Skeletal muscle satellite cell (primary cell): ENCODE data around the gene RELA.

Experiments used
- H3K27me3 ChIP-seq: 2 replicates; pipeline ENCODE4 v1.7.0; 2013; ENCODE audit warnings: low read length; ENCODE audit not compliant: control insufficient read depth, insufficient read depth
- H3K36me3 ChIP-seq: 2 replicates; pipeline ENCODE4 v1.7.0; 2013; ENCODE audit warnings: mild to moderate bottlenecking, control low read depth, low read length; ENCODE audit not compliant: insufficient read depth
- H3K4me1 ChIP-seq: 2 replicates; pipeline ENCODE4 v1.7.0; 2013; ENCODE audit warnings: low read length; ENCODE audit not compliant: control insufficient read depth, insufficient read depth
- H3K4me2 ChIP-seq: 2 replicates; pipeline ENCODE4 v1.7.0; 2013; ENCODE audit warnings: mild to moderate bottlenecking, low read length
- H3K4me3 ChIP-seq: 2 replicates; pipeline ENCODE4 v1.7.0; 2013; ENCODE audit warnings: low read length
- H3K9ac ChIP-seq: 2 replicates; pipeline ENCODE4 v1.7.0; 2013; ENCODE audit warnings: mild to moderate bottlenecking, low read depth, low read length, moderate library complexity
- H3K9me3 ChIP-seq: replicated peaks from 2 replicates; pipeline ENCODE4 v1.7.0; 2013; ENCODE audit warnings: mild to moderate bottlenecking, control low read depth, low read length

Gene RELA

GRCh38 chr11:65634905-65635731, 27.6 kb downstream of the RELA start:
- peaks cover 55% of the 10 kb centered on the region for H3K36me3 ChIP-seq
- no peaks in the 10 kb centered on the region for H3K9me3 ChIP-seq
- H3K4me3 ChIP-seq, result no peak overlapping the region
- no peaks in the 10 kb centered on the region for H3K27me3 ChIP-seq
- peaks cover 19% of the 10 kb centered on the region for H3K4me1 ChIP-seq
- no peak overlapping the region for H3K4me2 ChIP-seq
- H3K9ac ChIP-seq, result no peak overlapping the region

GRCh38 chr11:65634440-65634839, 28.3 kb downstream of the RELA start:
- H3K9me3 ChIP-seq, result no peaks in the 10 kb centered on the region
- H3K9ac ChIP-seq, result no peak overlapping the region
- H3K4me3 ChIP-seq, result no peak overlapping the region
- H3K36me3 ChIP-seq, result peaks cover 62% of the 10 kb centered on the region
- no peaks in the 10 kb centered on the region for H3K27me3 ChIP-seq
- no peak overlapping the region for H3K4me2 ChIP-seq
- H3K4me1 ChIP-seq, result peaks cover 14% of the 10 kb centered on the region

- no peaks in the 10 kb centered on the region for H3K27me3 ChIP-seq
- H3K4me3 ChIP-seq, result no peak overlapping the region
- peaks cover 14% of the 10 kb centered on the region for H3K4me1 ChIP-seq
- H3K9ac ChIP-seq, result no peak overlapping the region
- H3K4me2 ChIP-seq, result no peak overlapping the region
- peaks cover 65% of the 10 kb centered on the region for H3K36me3 ChIP-seq
- H3K9me3 ChIP-seq, result no peaks in the 10 kb centered on the region
These were observed 28.6 kb downstream of the RELA start for GRCh38 chr11:65634109-65634436.

GRCh38 chr11:65633390-65634108, 29.2 kb downstream of the RELA start:
- H3K4me2 ChIP-seq, result no peak overlapping the region
- peaks cover 10% of the 10 kb centered on the region for H3K4me1 ChIP-seq
- no peaks in the 10 kb centered on the region for H3K9me3 ChIP-seq
- no peak overlapping the region for H3K9ac ChIP-seq
- no peak overlapping the region for H3K4me3 ChIP-seq
- H3K36me3 ChIP-seq, result peaks cover 69% of the 10 kb centered on the region
- no peaks in the 10 kb centered on the region for H3K27me3 ChIP-seq

GRCh38 chr11:65630215-65630614, 32.5 kb downstream of the RELA start:
- no peaks in the 10 kb centered on the region for H3K27me3 ChIP-seq
- no peak overlapping the region for H3K4me3 ChIP-seq
- H3K9ac ChIP-seq, result no peak overlapping the region
- H3K9me3 ChIP-seq, result no peaks in the 10 kb centered on the region
- H3K36me3 ChIP-seq, result peaks cover 79% of the 10 kb centered on the region
- H3K4me2 ChIP-seq, result no peak overlapping the region
- H3K4me1 ChIP-seq, result no peaks in the 10 kb centered on the region

GRCh38 chr11:65629579-65629978, 33.1 kb downstream of the RELA start:
- Histone ChIP-seq H3K4me2 (no peak overlapping the region), H3K9me3 (no peaks in the 10 kb centered on the region), H3K4me3 (no peak overlapping the region), H3K9ac (no peak overlapping the region), H3K36me3 (peaks cover 79% of the 10 kb centered on the region), H3K4me1 (no peaks in the 10 kb centered on the region), H3K27me3 (no peaks in the 10 kb centered on the region)

GRCh38 chr11:65627202-65627601, 35.5 kb downstream of the RELA start:
- H3K9ac ChIP-seq, result no peak overlapping the region
- no peaks in the 10 kb centered on the region for H3K4me1 ChIP-seq
- no peaks in the 10 kb centered on the region for H3K9me3 ChIP-seq
- H3K27me3 ChIP-seq, result no peaks in the 10 kb centered on the region
- H3K4me2 ChIP-seq, result no peak overlapping the region
- no peak overlapping the region for H3K4me3 ChIP-seq
- peaks cover 84% of the 10 kb centered on the region for H3K36me3 ChIP-seq

GRCh38 chr11:65625628-65626342, 36.9 kb downstream of the RELA start:
- Histone ChIP-seq H3K4me3 (no peak overlapping the region), H3K27me3 (no peaks in the 10 kb centered on the region), H3K9me3 (no peaks in the 10 kb centered on the region), H3K4me2 (no peak overlapping the region), H3K4me1 (no peaks in the 10 kb centered on the region), H3K9ac (no peak overlapping the region), H3K36me3 (peaks cover 88% of the 10 kb centered on the region)

- Histone ChIP-seq H3K4me2 (no peak overlapping the region), H3K36me3 (peaks cover 88% of the 10 kb centered on the region), H3K4me1 (no peaks in the 10 kb centered on the region), H3K27me3 (no peaks in the 10 kb centered on the region), H3K4me3 (no peak overlapping the region), H3K9ac (no peak overlapping the region), H3K9me3 (no peaks in the 10 kb centered on the region)
These were observed 37.6 kb downstream of the RELA start for GRCh38 chr11:65624931-65625627.

- no peak overlapping the region for H3K4me3 ChIP-seq
- no peak overlapping the region for H3K9ac ChIP-seq
- H3K9me3 ChIP-seq, result no peaks in the 10 kb centered on the region
- H3K4me2 ChIP-seq, result no peak overlapping the region
- H3K4me1 ChIP-seq, result no peaks in the 10 kb centered on the region
- H3K27me3 ChIP-seq, result no peaks in the 10 kb centered on the region
- peaks cover 87% of the 10 kb centered on the region for H3K36me3 ChIP-seq
These were observed 38.7 kb downstream of the RELA start for GRCh38 chr11:65623852-65624616.
